ENCODE results near the gene C12orf60.

- TF ChIP-seq, protein P1, sequence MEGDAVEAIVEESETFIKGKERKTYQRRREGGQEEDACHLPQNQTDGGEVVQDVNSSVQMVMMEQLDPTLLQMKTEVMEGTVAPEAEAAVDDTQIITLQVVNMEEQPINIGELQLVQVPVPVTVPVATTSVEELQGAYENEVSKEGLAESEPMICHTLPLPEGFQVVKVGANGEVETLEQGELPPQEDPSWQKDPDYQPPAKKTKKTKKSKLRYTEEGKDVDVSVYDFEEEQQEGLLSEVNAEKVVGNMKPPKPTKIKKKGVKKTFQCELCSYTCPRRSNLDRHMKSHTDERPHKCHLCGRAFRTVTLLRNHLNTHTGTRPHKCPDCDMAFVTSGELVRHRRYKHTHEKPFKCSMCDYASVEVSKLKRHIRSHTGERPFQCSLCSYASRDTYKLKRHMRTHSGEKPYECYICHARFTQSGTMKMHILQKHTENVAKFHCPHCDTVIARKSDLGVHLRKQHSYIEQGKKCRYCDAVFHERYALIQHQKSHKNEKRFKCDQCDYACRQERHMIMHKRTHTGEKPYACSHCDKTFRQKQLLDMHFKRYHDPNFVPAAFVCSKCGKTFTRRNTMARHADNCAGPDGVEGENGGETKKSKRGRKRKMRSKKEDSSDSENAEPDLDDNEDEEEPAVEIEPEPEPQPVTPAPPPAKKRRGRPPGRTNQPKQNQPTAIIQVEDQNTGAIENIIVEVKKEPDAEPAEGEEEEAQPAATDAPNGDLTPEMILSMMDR (IDR thresholded peaks at IDR 0.05): no peak
- TF ChIP-seq POLR2AphosphoS5 (IDR thresholded peaks at IDR 0.05) (no peak), POLR2A (IDR thresholded peaks at IDR 0.05) (no peak), EP300 (IDR thresholded peaks at IDR 0.05) (no peak)
Measured at GRCh38 chr12:14795028-14795448, 8.4 kb upstream of the C12orf60 start.

Data from suprapubic skin (tissue), 4 donors.